ENCODE measurements around the gene MAP6.
A peak's percentile ranks its signal among the peaks of the same experiment; 100 is the strongest.

Gene MAP6

DNA sequence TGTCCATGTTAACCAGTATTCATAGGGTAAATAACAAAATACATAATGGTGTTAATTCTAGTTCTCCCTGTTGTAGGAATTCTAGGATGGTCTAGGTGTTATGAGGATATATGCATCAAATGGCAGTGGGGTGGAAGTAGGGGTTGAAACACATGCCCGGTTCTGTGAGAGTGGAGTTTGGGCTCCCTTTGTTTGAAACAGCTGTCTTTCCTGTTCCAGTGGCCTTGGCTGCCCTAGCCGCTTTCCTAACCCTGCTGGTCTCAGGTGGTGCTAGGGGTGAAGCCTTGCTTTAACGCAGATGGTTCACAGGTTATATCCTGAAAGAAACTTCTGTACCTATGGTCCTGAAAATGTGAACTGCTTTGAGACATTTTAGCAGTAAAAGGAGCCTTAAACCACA, 68.5 kb downstream of the MAP6 start:
- in situ Hi-C loops (cut with HindIII; ENCODE audit: low pct_ligation_motif_present, low sequenced_read_pairs), result no loop called here
- Histone ChIP-seq H3K4me3 (ENCODE audit: low read depth, low read length) (no peak overlapping the region), H3K27ac (no peak overlapping the region), H3K36me3 (replicated peaks) (no peaks in the 10 kb centered on the region), H3K27me3 (replicated peaks) (no peaks in the 10 kb centered on the region)
- TF ChIP-seq, protein P1, sequence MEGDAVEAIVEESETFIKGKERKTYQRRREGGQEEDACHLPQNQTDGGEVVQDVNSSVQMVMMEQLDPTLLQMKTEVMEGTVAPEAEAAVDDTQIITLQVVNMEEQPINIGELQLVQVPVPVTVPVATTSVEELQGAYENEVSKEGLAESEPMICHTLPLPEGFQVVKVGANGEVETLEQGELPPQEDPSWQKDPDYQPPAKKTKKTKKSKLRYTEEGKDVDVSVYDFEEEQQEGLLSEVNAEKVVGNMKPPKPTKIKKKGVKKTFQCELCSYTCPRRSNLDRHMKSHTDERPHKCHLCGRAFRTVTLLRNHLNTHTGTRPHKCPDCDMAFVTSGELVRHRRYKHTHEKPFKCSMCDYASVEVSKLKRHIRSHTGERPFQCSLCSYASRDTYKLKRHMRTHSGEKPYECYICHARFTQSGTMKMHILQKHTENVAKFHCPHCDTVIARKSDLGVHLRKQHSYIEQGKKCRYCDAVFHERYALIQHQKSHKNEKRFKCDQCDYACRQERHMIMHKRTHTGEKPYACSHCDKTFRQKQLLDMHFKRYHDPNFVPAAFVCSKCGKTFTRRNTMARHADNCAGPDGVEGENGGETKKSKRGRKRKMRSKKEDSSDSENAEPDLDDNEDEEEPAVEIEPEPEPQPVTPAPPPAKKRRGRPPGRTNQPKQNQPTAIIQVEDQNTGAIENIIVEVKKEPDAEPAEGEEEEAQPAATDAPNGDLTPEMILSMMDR (IDR thresholded peaks at IDR 0.05; ENCODE audit: low read depth, low read length, missing control alignments), result no peak
- DNase-seq, result no peak

DNA sequence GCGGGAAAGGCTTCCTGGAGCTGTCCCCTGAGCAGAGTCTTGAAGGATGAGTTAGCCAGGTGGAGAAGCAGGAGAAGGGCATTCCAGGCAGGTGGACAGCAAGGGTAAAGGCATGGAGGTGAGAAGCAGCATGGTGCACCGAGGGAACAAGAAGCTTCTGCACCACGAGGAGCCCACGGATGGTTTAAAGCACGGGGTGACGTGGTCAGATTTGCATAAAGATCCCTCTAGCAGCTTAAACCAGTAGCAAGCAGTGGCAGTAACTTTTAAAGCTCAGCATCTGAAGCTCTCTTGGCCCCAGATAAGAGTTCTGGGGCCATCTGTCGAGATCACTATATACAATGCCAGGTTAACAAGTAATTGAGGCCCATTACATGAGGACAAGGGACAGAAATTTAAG, 69.9 kb downstream of the MAP6 start:
- in situ Hi-C loops (cut with HindIII; ENCODE audit: low pct_ligation_motif_present, low sequenced_read_pairs), result no loop called here

DNA sequence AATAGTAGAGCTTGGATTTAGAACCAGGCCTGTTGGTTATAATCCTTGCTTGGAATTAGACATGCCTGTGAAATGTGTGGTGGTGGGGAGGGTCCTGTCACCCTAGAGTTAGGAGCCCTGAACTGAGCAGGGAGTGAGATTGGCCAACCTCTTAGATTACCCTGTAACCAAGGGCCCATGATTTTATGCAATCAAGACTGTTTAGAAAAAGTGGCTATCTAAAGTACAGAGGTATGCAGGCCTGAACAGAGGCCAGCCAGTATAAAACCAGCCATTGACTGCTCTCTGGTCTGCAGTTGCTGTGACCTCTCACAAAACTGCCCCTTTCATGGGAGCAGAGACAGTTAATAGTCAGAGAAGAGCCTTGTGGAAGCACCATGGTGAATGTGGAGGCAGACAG, 70.6 kb downstream of the MAP6 start:
- H3K4me3 ChIP-seq (ENCODE audit: low read depth, low read length), result no peak overlapping the region
- in situ Hi-C loops (cut with HindIII; ENCODE audit: low pct_ligation_motif_present, low sequenced_read_pairs), result no loop called here
- no peaks in the 10 kb centered on the region for H3K36me3 ChIP-seq (replicated peaks)
- H3K27ac ChIP-seq, result no peak overlapping the region
- TF ChIP-seq, protein P1 (IDR thresholded peaks at IDR 0.05; ENCODE audit: low read depth, low read length, missing control alignments), result no peak
- H3K27me3 ChIP-seq (replicated peaks), result no peaks in the 10 kb centered on the region
- DNase-seq, result no peak

More for the DNA sequence above, 69.9 kb downstream of the MAP6 start:
- H3K4me3 ChIP-seq (ENCODE audit: low read depth, low read length), result no peak overlapping the region
- no peaks in the 10 kb centered on the region for H3K36me3 ChIP-seq (replicated peaks)
- TF ChIP-seq, protein P1 (IDR thresholded peaks at IDR 0.05; ENCODE audit: low read depth, low read length, missing control alignments), result no peak
- no peak for DNase-seq
- no peaks in the 10 kb centered on the region for H3K27me3 ChIP-seq (replicated peaks)
- no peak overlapping the region for H3K27ac ChIP-seq

DNA sequence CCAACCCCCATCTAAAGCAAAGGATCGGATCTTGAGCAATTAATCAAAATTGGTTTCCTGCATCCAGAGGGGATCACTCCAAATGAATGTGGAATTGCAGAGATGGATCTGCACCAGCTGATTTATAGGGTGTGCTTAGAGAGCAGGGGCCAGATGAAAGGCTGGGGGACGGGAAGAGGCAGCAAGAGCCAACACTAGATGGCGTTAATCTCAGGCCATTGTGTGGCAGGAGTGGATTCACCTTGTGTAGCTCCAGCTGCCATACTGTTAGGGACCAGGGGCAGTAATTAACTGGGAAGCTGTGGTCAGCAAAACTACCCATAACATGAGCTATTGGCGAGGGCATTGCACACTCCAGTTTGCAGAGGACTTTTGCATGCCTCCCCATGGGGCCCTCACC, 71.2 kb downstream of the MAP6 start:
- Histone ChIP-seq H3K36me3 (replicated peaks) (no peaks in the 10 kb centered on the region), H3K27ac (no peak overlapping the region), H3K27me3 (replicated peaks) (no peaks in the 10 kb centered on the region), H3K4me3 (ENCODE audit: low read depth, low read length) (no peak overlapping the region)
- in situ Hi-C loops (cut with HindIII; ENCODE audit: low pct_ligation_motif_present, low sequenced_read_pairs), result no loop called here
- TF ChIP-seq, protein P1 (IDR thresholded peaks at IDR 0.05; ENCODE audit: low read depth, low read length, missing control alignments), result peak; percentile 89
- peak; percentile 29 for DNase-seq

DNA sequence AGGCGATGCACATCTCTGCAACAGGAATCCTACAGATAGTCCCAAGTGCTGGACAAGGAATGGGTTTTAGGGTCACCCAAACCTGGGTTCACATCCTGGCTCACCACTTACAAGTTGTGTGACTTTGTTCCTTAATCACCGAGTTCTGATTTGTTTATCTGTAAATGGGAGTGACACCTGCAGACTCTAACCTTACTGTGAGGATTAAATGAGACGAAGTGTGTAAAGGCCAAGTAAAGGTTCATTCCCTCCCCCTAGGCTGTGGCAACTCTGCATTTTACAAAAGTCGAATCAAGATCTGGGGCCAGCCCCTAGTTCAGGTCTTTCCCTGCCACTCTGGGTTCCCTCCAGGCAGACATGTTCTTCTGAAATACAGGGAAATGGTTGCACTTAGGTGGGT, 71.9 kb downstream of the MAP6 start:
- no peak overlapping the region for H3K4me3 ChIP-seq (ENCODE audit: low read depth, low read length)
- no peaks in the 10 kb centered on the region for H3K27me3 ChIP-seq (replicated peaks)
- TF ChIP-seq, protein P1 (IDR thresholded peaks at IDR 0.05; ENCODE audit: low read depth, low read length, missing control alignments), result no peak
- in situ Hi-C loops (cut with HindIII; ENCODE audit: low pct_ligation_motif_present, low sequenced_read_pairs), result no loop called here
- H3K36me3 ChIP-seq (replicated peaks), result no peaks in the 10 kb centered on the region
- H3K27ac ChIP-seq, result no peak overlapping the region
- no peak for DNase-seq

DNA sequence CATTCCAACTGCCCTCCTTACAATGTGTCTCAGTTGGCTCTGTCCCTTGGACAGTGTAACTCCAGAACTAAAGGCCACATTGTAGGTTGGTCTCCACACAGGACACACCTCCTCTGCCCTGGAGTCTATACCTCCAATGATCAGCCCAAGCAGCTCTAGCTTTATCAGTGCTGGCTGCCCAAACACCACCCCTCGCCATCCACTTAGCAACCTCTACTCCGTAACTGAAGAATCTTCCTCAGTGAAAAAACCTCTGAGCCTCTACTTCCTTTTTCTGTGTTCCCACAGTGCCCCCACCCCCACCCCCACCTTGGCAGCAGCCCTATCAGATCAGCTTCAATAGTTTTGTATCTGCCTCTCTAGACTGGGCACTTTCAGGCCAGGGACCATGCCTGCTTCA, 73.4 kb downstream of the MAP6 start:
- H3K27me3 ChIP-seq (replicated peaks), result no peaks in the 10 kb centered on the region
- H3K27ac ChIP-seq, result no peak overlapping the region
- in situ Hi-C loops (cut with HindIII; ENCODE audit: low pct_ligation_motif_present, low sequenced_read_pairs), result no loop called here
- no peak for DNase-seq
- TF ChIP-seq, protein P1 (IDR thresholded peaks at IDR 0.05; ENCODE audit: low read depth, low read length, missing control alignments), result no peak
- no peak overlapping the region for H3K4me3 ChIP-seq (ENCODE audit: low read depth, low read length)
- no peaks in the 10 kb centered on the region for H3K36me3 ChIP-seq (replicated peaks)
